Kidney (tissue), 14 donors: ENCODE data around the gene RIC8B. TPM values are rescaled to one million over a fixed set of nuclear protein-coding genes. Genes with fewer than 3 reads are reported as not detected.

ENCODE experiments used
- DNase-seq, 5 donors: peaks; one replicate each; pipeline ENCODE4 v3.0.0-alpha.2; 2013 to 2020
- FAIRE-seq: peaks from 2 replicates; lab custom pipeline; 2012; peaks lifted over from hg19 to GRCh38; lab: Jason Lieb, UNC
- H3K27ac ChIP-seq, 2 donors: one replicate each; pipeline ENCODE4 v1.7.0; 2013; ENCODE audit warnings: low read depth in 2 of 2, low read length in 2 of 2, inconsistent platforms in 1 of 2
- H3K27me3 ChIP-seq: one replicate; pipeline ENCODE4 v1.7.1; 2013; ENCODE audit warnings: low read length, inconsistent platforms; ENCODE audit not compliant: control insufficient read depth, insufficient read depth
- H3K36me3 ChIP-seq, 3 donors: one replicate each; pipeline versions ENCODE4 v1.7.0 to v1.7.1; 2013; ENCODE audit warnings: low read length in 3 of 3, control low read depth in 1 of 3, inconsistent platforms in 1 of 3; ENCODE audit not compliant: insufficient read depth in 3 of 3, control insufficient read depth in 2 of 3
- H3K4me1 ChIP-seq, 3 donors: one replicate each; pipeline versions ENCODE4 v1.7.0 to v1.7.1; 2013; ENCODE audit warnings: low read length in 3 of 3, inconsistent platforms in 1 of 3, low read depth in 1 of 3; ENCODE audit not compliant: control insufficient read depth in 2 of 3, insufficient read depth in 2 of 3
- H3K4me3 ChIP-seq, 3 donors: one replicate each; pipeline versions ENCODE4 v1.7.0 to v1.8.1; 2013; ENCODE audit warnings: low read length in 3 of 3, control low read depth in 1 of 3, inconsistent platforms in 1 of 3
- H3K9ac ChIP-seq, 3 donors: one replicate each; pipeline versions ENCODE4 v1.7.0 to v1.7.1; 2013; ENCODE audit warnings: low read length in 3 of 3, control low read depth in 1 of 3, inconsistent platforms in 1 of 3
- H3K9me3 ChIP-seq, 3 donors: one replicate each; pipeline versions ENCODE4 v1.7.0 to v1.7.1; 2013; ENCODE audit warnings: low read length in 3 of 3, control low read depth in 1 of 3, inconsistent platforms in 1 of 3; ENCODE audit not compliant: control insufficient read depth in 2 of 3, insufficient read depth in 1 of 3
- CTCF ChIP-seq: IDR thresholded peaks from 3 replicates; pipeline ENCODE4 v1.5.1; 2012; ENCODE audit warnings: mild to moderate bottlenecking, moderate library complexity, borderline replicate concordance; ENCODE audit not compliant: insufficient read depth; ENCODE audit errors: extremely low read depth
- intact Hi-C: fragments of 100-400 bp; cut with DNase I; formaldehyde crosslinking; loops from one replicate; pipeline ENCODE4 v1.11.1; 2022
- polyA plus RNA-seq: library from polyadenylated mRNA; stranded (reverse); fragments of 350-450 nt; fragmentation: Illumina TruSeq; extraction: RNeasy Lipid Tissue Mini Kit (QIAGEN cat#74804); gene quantifications from one replicate; pipeline ENCODE4 v1.2.3, GENCODE V29; 2014; ENCODE audit warnings: low read depth, low replicate concordance; ENCODE audit not compliant: insufficient read depth
- total RNA-seq: library from RNA; stranded (reverse); fragmentation: NEBNext Ultra II Directional; extraction: Animal tissue kit (Norgen Biotek cat#: 25700); gene quantifications from one replicate; pipeline ENCODE4 v1.2.1, GENCODE V29; 2021
- donor health status: control.
- donor health status: control.
- donor health status: control.
- donor health status: control.
- donor health status: control.
- donor health status: DM: yes; HTN: yes; CAD: no.
- donor health status: Normal renal cell carcinoma (clear cell type).

The RIC8B gene
- total and polyA plus RNA-seq, 2 donors from 2014 or later, result 7.7 to 18.0 TPM

- no peaks in the 10 kb centered on the region for H3K36me3 ChIP-seq
- H3K27me3 ChIP-seq, result no peaks in the 10 kb centered on the region
- H3K4me1 ChIP-seq, result peaks cover 5 to 27% (median 19%) of the 10 kb centered on the region in 3 donors
- intact Hi-C loops, result no loop called here
- DNase-seq (no peak), FAIRE-seq (no peak)
- no peak overlapping the region for H3K9ac ChIP-seq
- no peak overlapping the region for H3K27ac ChIP-seq
- no peaks in the 10 kb centered on the region for H3K9me3 ChIP-seq
- no peak for TF ChIP-seq CTCF
- H3K4me3 ChIP-seq, result no peak overlapping the region
Measured at GRCh38 chr12:106771425-106771824, 3.1 kb upstream of the RIC8B start.

DNA sequence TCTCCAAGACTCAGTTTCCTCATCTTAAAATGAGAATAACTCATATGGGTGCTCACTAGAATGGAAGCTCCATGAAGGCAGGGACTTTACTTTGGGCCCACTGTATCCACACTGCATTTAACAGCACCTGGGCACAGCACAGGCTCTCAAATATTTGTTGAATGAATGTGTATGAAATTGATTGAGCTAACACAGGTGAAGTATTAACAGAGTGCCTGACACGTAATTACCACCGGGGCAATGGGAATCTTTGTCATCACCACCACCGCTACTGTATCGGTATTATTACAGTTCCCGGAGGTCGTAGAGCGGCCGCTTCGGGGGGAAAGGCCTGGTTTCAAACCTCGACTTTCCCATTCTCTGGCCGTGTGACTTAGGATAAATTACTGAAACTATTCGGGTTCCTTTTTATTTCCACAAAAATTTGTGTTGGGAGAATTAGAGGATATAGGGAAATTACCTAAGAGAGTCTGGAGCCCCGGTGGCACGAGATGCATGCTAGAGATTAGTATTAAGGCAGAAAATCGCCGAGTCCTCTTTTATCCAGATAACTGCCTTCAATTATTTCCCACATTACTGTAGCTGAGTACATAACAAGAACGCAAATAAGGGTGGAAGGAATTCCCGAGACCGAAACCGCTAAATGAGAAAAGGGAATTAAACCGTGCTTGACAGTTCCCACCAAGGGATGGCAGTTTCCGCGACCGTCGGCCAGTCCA is 1.0 kb upstream of the RIC8B start:
- peaks cover 5 to 9% (median 9%) of the 10 kb centered on the region in 3 donors for H3K4me1 ChIP-seq
- intact Hi-C loops, result no loop called here
- no peak for DNase-seq
- no peaks in the 10 kb centered on the region for H3K9me3 ChIP-seq
- peak overlapping the region; percentile 73 to 96 (median 89) for H3K4me3 ChIP-seq
- no peak for FAIRE-seq
- no peaks in the 10 kb centered on the region for H3K36me3 ChIP-seq
- H3K9ac ChIP-seq, result peak overlapping the region; percentile 44 to 94 (median 80)
- no peaks in the 10 kb centered on the region for H3K27me3 ChIP-seq
- peak overlapping the region; percentile 93 to 97 for H3K27ac ChIP-seq
- no peak for TF ChIP-seq CTCF

- DNase-seq, result no peak
- no peak for TF ChIP-seq CTCF
- H3K27ac ChIP-seq, result peak overlapping the region; percentile 96 to 97
- H3K36me3 ChIP-seq, result no peaks in the 10 kb centered on the region
- intact Hi-C loops, result no loop called here
- peak overlapping the region; percentile 37 to 87 (median 62) for H3K9ac ChIP-seq
- peak overlapping the region; percentile 73 to 96 (median 84) for H3K4me3 ChIP-seq
- H3K27me3 ChIP-seq, result no peaks in the 10 kb centered on the region
- H3K4me1 ChIP-seq, result peaks cover 0 to 9% (median 5%) of the 10 kb centered on the region in 3 donors
- H3K9me3 ChIP-seq, result no peaks in the 10 kb centered on the region
- no peak for FAIRE-seq
Measured at GRCh38 chr12:106774808-106775524, 484 bp downstream of the RIC8B start.
